ENCODE measurements around the gene FREM3.

Gene FREM3

GRCh38 chr4:143658336-143658735 is 42.1 kb downstream of the FREM3 start:
- no peak for DNase-seq

GRCh38 chr4:143654571-143654970 is 45.9 kb downstream of the FREM3 start:
- no peak for DNase-seq

GRCh38 chr4:143653031-143653430 is 47.4 kb downstream of the FREM3 start:
- DNase-seq, result no peak

GRCh38 chr4:143643399-143643798 is 57.1 kb downstream of the FREM3 start:
- DNase-seq, result no peak

GRCh38 chr4:143642611-143643010 is 57.9 kb downstream of the FREM3 start:
- no peak for DNase-seq

- DNase-seq, result no peak
These were observed 59.1 kb downstream of the FREM3 start for GRCh38 chr4:143641361-143641760.

- DNase-seq, result no peak
These were observed 65.7 kb downstream of the FREM3 start for GRCh38 chr4:143634763-143635162.

GRCh38 chr4:143633833-143634232 is 66.6 kb downstream of the FREM3 start:
- DNase-seq, result no peak

- no peak for DNase-seq
These were observed 74.2 kb downstream of the FREM3 start for GRCh38 chr4:143626134-143626911.

- no peak for DNase-seq
These were observed 74.8 kb downstream of the FREM3 start for GRCh38 chr4:143625632-143626031.

GRCh38 chr4:143623896-143624295 is 76.6 kb downstream of the FREM3 start:
- no peak for DNase-seq

- no peak for DNase-seq
These were observed 81.7 kb downstream of the FREM3 start for GRCh38 chr4:143618811-143619210.

GRCh38 chr4:143617994-143618679 is 82.3 kb downstream of the FREM3 start:
- no peak for DNase-seq

- peak; percentile 28 for DNase-seq
These were observed 83.7 kb downstream of the FREM3 start for GRCh38 chr4:143616771-143617170.

- DNase-seq, result no peak
These were observed 91.0 kb downstream of the FREM3 start for GRCh38 chr4:143609492-143609891.

- DNase-seq, result no peak
These were observed 94.0 kb downstream of the FREM3 start for GRCh38 chr4:143606480-143606879.

GRCh38 chr4:143599827-143600226 is 100.6 kb downstream of the FREM3 start:
- DNase-seq, result no peak

GRCh38 chr4:143598816-143599215 is 101.7 kb downstream of the FREM3 start:
- DNase-seq, result no peak

GRCh38 chr4:143597276-143597675 is 103.2 kb downstream of the FREM3 start:
- no peak for DNase-seq

- no peak for DNase-seq
These were observed 112.8 kb downstream of the FREM3 start for GRCh38 chr4:143587703-143588102.

- no peak for DNase-seq
These were observed 114.4 kb downstream of the FREM3 start for GRCh38 chr4:143586080-143586479.

- DNase-seq, result no peak
These were observed 114.9 kb downstream of the FREM3 start for GRCh38 chr4:143585548-143585947.

GRCh38 chr4:143581331-143581946 is 119.0 kb downstream of the FREM3 start:
- no peak for DNase-seq

GRCh38 chr4:143575331-143575730 is 125.1 kb downstream of the FREM3 start:
- DNase-seq, result no peak

Measured in activated CD4-positive, alpha-beta T cell treated with anti-CD3 and anti-CD28 coated beads for 48 hours (primary cell).